Epidermal melanocyte (primary cell): ENCODE data around the gene CFAP210.

Source experiments
- DNase-seq: peaks from one replicate; pipeline ENCODE4 v3.0.0; 2011; ENCODE audit warnings: low spot score; ENCODE audit not compliant: insufficient read length

CFAP210 gene

DNA sequence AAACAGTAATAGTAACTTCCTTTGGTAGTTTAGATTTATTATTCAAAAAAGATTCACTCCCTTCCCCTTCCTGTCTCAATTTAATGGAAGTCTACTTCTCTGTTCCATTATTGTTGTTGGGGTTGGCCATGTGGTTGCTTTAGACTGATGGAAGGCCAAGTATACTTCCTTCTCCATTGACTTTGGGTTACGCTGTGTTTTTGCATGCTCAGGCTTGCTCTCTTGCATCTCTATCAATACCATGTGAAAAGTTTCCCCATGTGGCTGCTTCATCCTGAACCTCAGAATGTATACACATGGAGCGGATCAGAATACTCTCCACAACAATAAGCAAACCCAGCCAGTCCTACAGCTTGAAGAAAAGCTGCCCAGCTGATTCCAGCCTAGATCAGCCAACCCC, 20.3 kb downstream of the CFAP210 start:
- no peak for DNase-seq

DNA sequence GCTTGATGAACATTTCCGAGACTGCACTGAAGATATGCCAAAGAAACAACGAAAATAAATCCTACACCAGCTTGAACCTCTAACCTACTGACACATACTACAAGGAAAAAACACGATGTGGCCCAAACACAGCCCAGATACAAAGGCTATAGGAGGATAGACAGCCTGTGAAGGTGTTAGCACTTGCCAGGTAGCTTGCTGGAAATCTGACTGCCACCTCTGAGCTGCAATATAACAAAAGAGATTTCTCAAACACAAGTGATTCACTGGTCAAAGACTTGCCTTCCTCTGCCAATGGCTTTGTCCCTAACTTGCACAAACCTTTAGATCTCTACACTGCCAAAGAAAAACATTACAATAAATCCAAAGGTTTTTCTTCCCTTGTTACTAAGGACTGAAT, 21.1 kb downstream of the CFAP210 start:
- no peak for DNase-seq

DNA sequence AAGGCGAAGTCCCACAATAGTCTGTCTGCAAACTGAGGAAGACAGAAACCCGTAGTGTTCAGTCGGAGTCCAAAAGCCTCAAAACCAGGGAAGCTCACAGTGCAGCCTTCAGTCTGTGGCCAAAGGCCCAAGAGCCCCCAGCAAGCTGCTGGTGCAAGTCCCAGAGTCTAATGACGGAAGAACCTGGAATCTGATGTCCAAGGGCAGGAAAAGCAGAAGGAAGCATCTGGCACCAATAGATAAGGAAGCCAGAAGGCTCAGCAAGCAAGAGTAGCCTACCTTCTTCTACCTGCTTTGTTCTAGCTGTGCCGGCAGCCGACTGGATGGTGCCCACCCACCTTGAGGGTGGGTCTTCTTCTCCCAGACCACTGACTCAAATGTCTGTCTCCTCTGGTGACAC, 21.8 kb downstream of the CFAP210 start:
- no peak for DNase-seq

DNA sequence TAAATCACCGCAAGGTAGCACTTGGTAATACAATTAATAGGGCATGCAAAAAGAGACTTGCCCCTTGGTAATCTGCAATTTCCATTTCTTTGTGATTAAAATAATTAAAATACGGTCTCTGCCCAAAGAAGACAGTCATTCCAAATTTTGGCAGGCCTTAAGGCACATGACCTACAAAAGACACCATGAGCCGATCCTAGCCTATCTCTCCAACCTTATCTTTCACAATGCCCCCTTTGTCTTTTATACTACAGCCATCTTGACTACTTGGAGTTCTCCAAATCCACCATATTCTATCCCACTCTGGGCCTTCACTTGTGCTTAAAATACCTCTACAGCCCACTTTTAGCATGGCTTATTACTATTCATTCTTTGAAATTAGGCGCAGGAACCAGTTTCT, 23.3 kb downstream of the CFAP210 start:
- no peak for DNase-seq

DNA sequence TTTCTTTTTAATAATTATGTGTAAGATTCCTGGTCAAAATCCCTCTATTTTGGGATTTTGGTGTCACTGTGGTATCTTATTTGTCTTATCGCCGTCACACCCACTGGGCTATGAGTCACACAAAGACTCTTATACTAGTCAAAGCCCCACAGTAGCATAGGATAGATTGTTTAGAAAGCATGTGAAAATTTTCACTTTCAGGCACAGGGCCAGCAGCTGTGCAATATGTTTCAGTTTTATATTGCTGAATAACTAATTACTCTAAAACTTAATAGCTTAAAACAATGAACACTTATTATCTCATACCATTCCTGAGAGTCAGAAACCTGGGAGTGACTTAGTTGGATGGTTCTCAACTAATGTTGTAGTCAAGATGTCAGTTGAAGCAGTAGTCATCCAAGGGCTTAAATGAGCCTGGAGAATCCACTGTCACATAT, 24.0 kb downstream of the CFAP210 start:
- DNase-seq = no peak

DNA sequence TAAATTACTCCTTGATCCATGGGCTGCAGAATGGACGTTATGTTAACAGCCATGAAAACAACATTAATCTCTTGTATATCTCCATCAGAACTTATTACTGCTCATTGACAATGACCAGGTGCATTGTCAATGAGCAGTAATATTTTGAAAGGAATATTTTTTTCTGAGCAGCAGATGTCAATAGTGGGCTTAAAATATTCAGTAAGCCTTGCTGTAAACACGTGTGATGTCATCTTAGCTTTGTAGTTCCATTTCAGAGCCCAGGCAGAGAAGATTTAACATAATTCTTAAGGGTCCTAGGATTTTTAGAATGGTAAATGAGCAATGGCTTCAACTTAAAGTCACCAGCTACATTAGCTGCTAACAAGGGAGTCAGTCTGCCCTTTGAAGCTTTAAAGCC, 26.6 kb downstream of the CFAP210 start:
- no peak for DNase-seq

DNA sequence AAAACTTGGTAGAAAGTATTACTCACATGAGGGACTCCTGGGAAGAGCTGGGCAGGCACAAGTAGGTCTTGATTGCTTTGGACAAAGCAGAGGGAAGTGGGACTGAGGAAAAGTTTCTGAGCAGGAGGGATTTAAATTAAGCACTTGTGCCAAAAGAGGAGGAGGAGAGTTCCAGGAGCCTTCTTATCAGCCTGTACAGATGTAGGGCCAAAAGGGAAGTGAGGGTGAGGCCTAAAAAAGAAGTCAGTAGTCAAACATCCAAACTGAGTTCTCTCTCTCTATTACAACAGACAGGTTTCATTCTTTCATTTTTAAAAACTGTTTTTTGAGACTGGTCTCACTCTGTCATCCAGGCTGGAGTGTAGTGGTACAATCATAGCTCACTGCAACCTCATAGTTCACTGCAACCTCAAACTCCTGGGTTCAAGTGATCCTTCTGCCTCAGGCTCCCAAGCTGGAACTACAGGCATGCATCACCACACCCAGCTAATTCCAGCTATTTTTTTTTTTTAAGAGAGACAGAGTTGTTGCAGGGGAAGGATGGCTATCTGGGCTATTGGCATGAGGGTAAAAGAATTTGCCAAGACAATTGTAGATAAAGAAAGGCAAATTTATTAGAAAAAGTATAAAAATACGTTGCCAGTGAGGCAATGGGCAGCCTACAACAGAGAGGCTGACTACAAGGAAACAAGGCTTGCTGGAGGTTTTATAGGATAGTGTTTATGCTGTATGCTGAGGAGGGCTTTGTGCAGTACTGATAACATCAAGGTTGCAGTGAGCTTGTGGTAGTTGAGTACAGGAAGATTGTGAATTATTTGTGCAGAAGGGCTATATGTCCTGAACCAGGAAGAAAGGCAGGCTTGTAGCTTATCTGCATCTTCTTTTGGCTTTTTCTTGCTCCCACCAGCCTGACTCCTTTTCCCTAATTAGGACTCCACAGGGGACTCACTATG, 29.0 kb downstream of the CFAP210 start:
- DNase-seq = no peak

DNA sequence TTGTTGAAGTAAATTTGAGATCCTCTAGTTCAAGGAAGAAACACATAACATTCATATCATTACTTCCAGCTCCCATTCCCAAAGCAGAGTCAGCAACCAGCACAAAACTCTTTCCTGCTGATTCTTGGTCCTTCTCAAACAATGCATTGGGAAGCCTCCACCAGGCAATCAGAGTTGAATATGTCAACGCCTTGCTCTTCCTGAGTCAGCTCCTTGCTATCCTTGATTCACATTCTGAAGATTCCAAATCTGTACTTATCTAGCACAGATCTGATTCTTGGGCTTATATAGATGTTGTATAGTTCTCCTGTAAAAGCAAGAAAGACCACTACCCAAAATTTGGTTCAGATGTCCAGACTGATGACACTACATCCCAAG, 29.6 kb downstream of the CFAP210 start:
- DNase-seq = no peak

DNA sequence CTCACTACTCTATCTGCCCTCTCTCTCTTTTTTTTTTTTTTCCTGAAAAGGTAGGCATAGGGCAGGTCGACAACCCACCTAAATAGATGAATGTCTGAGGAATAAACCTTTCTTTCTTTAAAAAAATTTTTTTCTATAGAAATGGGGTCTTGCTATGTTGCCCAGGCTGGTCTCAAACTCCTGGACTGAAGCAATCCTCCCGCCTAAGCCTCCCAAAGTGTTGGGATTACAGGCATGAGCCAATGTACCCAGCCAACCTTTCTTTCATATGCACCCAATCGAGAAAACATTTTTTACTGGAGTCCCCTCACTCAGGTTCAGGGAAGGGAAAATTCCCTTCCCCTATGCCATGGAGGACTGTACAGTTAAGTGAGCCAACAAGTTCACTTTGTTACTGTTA, 31.0 kb downstream of the CFAP210 start:
- DNase-seq = no peak

DNA sequence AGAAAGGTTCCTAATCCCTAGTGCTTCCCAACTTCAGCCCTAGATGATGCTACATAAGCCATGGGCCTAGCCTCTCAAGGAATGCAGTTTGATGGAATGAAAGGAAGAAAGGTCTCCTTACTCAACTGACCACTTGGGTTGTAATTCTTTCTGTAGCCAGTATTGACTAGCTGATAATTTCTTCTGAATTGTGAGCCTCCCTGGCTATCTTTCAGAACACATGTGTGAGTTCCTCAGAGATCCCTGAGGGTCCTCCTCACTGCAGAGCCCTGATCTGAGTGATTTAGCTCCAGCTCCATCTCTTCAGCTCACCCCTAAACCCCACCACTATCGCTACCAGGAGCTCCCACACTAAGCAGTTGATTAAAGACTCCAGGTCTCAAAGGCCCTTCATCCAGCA, 31.5 kb downstream of the CFAP210 start:
- DNase-seq = no peak

DNA sequence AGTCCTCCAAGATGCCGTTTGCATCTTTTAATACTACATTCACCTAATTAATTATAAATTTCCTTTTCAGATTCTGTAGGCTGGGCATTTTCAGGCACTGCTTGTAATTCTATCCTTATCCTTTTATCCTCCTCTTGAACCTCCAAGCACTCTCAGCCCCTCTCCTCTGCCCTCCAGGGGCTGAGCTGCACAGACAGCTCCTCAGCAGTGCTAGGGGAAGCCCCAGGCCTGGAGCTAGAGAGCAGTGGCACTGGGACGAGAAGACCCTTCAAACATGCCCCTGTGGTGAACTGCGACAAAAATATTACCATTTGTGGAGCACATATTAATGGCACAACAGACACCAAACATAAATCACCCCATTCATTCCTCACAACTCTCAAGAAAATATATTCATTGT, 32.9 kb downstream of the CFAP210 start:
- no peak for DNase-seq

DNA sequence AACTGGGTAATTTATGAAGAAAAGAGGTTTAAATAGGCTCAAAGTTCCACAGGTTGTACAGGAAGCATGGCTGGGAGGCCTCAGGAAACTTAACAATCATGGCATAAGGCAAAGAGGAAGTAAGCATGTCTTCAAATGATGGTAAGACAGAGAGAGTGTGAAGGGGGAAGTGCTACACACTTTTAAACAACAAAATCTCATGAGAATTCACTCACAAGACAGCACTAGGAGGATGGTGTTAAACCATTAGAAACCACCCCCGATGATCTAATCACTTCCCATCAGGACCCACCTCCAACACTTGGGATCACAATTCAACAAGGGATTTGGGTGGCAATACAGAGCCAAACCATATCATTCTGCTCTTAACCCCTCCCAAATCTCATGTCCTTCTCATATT, 34.9 kb downstream of the CFAP210 start:
- DNase-seq = no peak

DNA sequence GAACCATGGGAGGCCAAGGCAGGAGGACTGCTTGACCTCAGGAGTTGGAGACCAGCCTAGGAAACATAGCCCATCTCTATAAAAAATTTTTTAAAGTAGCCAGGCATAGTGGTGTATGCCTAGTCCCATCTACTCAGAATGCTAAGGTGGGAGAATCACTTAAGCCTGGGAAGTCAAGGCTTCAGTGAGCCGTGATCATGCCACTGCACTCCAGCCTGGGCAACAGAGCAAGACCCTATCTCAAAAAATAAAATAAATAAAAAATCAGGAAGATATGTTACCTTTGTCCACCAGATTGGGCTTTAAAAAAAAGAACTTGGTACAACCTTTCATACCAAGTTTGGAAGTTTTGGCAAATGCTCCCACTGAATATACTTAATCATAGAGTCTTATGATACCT, 35.3 kb downstream of the CFAP210 start:
- no peak for DNase-seq

DNA sequence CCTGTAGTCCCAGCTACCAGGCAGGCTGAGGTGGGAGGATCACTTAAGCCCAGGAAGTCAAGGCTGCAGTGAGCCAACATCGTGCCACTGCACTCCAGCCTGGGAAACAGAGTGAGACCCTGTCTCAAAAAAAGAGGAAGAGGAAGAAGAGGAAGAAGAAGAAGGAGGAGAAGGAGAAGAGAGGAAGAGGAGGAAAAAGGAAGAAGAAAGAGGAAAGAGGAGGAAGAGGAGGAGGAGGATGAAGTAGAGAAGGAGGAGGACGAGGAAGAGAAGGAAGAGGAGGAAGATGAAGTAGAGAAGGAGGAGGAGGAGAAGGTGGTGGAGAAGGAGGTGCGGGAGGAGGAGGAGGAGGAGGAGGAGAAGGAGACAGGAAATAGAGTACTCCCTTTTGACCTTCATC, 38.0 kb downstream of the CFAP210 start:
- no peak for DNase-seq

DNA sequence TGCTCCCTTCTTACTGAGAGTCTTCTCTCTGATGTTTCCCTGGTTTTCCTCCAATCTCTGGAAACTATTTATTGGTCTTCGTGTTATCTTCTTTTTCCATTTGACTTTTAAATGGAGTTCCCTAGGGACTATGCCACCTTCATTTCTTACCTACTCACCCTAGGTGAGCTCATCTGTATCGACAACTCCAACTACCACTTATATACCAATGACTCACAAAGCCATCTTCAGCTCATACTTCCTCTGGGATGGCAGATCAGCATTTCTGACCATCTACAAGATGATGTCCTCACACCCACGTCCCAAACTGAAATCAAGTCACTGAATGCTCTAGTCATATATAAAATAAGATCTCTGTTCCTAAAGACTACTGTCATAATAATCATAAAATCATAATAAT, 40.6 kb downstream of the CFAP210 start:
- DNase-seq = no peak

DNA sequence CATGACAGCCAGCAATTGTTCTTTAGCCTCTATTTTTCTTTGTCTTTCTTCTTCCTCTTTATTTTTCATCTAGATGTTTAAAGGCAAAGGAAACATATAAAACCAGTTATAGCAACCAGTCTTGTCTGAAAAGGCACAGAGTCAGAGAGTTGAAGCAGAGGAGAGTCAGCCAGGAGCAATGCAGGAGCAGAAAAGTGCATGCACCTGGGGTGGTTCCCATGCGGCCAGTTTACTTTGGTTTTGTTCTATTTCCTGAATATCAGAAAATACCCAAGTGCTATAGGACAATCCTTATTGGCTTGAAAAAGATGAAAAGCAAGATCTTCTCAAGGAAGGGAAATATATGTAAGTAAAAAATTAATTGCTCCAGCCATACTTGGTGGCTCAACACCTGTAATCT, 44.9 kb downstream of the CFAP210 start:
- no peak for DNase-seq

DNA sequence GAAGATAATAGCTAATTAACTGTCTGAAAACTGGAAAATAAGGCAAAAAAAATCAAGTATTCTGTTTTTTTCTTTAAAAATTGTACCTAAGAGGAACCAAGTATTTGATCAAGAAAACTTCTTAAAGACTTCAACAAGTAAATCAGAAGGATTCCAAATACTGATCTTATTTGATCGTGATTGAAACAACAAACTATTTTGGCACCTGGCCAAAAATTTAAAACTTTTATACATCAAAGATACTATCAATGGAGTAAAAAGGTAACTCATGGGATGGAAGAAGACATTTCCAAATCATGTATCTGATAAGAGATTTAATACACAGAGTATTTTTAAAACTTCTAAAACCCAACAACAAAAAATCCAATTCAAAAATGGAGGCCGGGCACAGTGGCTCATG, 46.7 kb downstream of the CFAP210 start:
- no peak for DNase-seq

DNA sequence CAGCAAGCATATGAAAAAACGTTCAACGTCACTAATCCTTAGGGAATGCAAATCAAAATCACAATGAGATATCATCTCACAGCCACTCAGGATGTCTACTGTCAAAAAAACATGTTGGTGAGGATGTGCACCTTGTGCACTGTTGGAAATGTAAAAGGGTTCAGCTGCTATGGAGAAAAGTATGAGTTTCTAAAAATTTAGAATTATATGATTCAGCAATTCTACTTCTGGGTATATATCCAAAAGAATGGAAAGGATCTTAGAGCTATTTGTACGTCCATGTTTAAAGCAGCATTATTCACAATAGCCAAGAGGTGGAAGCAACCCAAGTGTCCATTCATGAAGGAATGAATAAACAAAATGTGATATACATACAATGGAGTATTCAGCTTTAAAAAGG, 50.0 kb downstream of the CFAP210 start:
- no peak for DNase-seq

DNA sequence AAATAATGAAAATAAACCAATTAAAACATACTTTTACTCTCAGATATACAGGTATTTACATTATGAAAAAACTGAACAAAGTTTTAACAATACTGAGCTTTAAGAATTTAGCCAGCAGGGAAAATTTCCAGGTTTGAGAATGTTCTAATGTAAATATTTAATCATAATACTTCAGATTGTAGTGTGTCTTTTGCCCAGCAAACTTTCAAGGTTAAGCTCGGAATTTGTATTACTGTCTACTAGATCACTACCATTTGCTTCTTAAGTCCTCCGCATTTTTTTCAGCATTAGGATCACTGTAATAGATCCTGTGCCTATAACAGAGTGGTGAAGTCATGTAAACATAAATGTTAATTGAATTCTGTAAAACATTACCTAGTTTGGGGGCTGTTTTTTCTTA, 52.7 kb downstream of the CFAP210 start:
- no peak for DNase-seq

DNA sequence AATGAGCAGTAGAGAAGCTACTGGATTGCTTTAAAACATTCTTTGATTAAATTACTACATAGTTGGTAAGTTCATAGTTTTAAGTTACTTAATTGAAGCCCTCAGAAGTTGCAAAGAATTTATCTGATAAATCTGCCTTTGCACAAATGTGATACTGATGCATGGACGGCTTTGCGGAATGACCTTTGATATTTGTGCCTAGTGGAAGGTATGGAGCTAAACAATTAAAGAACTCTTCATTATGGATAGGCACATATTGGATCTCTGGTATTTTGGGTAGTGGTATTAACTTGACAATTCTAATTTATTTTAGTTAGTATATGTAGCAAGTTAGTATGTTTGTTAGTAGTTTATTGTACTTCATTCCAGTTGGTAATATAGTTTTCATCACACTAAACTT, 54.1 kb downstream of the CFAP210 start:
- DNase-seq = no peak

DNA sequence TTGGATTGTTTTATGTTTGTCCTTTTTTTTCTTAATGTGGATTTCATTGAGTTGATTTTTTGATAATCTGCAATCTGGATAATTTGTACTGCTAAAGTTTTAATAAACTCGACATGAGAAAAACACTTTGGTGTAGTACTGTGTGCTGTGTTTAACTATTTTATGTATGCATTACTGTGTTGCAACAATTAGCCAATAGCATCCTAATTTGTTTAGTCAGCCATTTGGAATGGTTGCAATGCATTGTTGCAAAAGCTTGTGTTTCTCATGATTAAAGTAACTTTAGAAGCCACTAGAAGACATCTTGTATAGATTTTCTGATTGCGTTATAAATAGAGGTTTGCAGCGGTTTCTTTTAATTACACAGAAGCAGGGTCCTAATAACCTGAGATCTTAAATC, 56.6 kb downstream of the CFAP210 start:
- no peak for DNase-seq

DNA sequence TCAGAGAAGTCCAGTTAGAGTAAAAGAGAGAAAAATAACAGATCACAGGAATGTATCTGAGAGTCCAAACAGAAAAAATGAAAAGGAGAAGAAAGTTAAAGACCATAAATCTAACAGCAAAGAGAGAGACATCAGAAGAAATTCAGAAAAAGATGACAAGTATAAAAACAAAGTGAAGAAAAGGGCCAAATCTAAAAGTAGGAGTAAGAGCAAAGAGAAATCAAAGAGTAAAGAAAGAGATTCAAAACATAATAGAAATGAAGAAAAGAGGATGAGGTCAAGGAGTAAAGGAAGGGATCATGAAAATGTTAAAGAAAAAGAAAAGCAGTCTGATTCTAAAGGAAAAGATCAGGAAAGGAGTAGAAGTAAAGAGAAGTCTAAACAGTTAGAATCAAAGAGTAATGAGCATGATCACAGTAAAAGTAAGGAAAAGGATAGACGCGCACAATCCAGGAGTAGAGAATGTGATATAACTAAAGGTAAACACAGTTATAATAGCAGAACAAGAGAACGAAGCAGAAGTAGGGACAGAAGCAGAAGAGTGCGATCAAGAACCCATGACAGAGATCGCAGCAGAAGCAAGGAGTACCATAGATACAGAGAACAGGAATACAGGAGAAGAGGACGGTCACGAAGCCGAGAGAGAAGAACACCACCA, 57.6 kb downstream of the CFAP210 start:
- DNase-seq = no peak

DNA sequence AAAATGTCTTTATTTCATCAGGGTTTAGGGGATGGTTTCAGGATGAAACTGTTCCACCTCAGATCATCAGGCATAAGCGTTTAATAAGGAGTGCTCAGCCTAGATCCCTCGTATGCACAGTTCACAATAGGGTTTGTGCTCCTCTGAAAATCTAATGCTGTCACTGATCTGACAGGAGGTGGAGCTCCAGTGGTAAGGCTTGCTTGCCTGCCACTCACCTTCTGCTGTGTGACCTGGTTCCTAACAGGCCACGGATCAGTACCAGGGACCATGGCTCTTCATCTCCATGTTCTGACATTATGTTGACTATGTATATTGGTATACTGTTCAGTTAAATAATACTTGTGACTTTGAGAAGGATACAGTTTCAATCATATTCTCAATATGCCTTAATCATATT, 68.4 kb downstream of the CFAP210 start:
- no peak for DNase-seq
